BLaER1 treated with 17β-estradiol and CSF1 and Interleukin-3, amounts not matched to agents 10 nM and 100 nM (cell line): ENCODE results near the gene CREB3L2.

Experiments
- H3K27ac ChIP-seq, 11 experiments: shearing (Covaris generic); formaldehyde crosslinking; 2 replicates each; pipeline ENCODE4 v1.8.1; 2022
- H3K27me3 ChIP-seq, 11 experiments: shearing (Covaris generic); formaldehyde crosslinking; 2 replicates each; pipeline ENCODE4 v1.8.1; 2022
- H3K36me3 ChIP-seq, 11 experiments: shearing (Covaris generic); formaldehyde crosslinking; 2 replicates each; pipeline ENCODE4 v1.8.1; 2022
- H3K4me1 ChIP-seq, 10 experiments: shearing (Covaris generic); formaldehyde crosslinking; 2 replicates each; pipeline ENCODE4 v1.8.1; 2022
- H3K4me2 ChIP-seq, 11 experiments: shearing (Covaris generic); formaldehyde crosslinking; 2 replicates each; pipeline ENCODE4 v1.8.1; 2022
- H3K4me3 ChIP-seq, 10 experiments: shearing (Covaris generic); formaldehyde crosslinking; 2 replicates each; pipeline ENCODE4 v1.8.1; 2022
- H3K9ac ChIP-seq, 11 experiments: shearing (Covaris generic); formaldehyde crosslinking; 2 replicates each; pipeline ENCODE4 v1.8.1; 2022
- H3K9me3 ChIP-seq, 11 experiments: shearing (Covaris generic); formaldehyde crosslinking; replicated peaks in 1 of 11; 2 replicates each; pipeline ENCODE4 v1.8.1; 2022
- H4K20me1 ChIP-seq, 11 experiments: shearing (Covaris generic); formaldehyde crosslinking; 2 replicates each; pipeline ENCODE4 v1.8.1; 2022
- Cebpa-rat ChIP-seq, 11 experiments: shearing (Covaris generic); IDR thresholded peaks; 2 replicates each; pipeline ENCODE4 v1.8.1; 2022

The CREB3L2 gene

DNA sequence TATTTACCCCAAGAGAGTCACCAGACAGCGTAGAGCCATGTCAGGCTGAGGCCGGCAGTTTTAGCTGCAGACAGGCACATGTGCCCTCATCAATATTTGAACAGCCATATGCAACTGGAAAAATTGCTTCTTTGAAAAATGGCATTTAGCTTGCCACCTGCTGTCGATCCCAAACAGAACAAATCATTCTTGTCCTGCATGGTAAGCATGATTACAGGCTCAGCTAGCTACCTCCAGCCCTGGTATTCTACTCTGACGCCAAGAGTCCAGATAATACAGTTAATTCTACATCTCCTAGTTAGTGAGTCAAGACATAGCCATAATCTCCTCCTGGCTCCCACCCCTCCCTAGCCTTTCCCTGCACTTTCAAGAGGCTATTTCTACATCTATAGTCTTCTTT, 7.7 kb downstream of the CREB3L2 start:
- H3K4me2 ChIP-seq = no peak overlapping the region
- no peak overlapping the region for H3K27ac ChIP-seq
- H3K4me3 ChIP-seq = no peak overlapping the region
- H3K9ac ChIP-seq = no peak overlapping the region
- peaks cover 15 to 46% (median 33%) of the 10 kb centered on the region in 10 experiments for H3K4me1 ChIP-seq
- H4K20me1 ChIP-seq = peaks cover 0 to 13% (median 3%) of the 10 kb centered on the region in 11 experiments; a peak in 4 of 22 replicates
- no peaks in the 10 kb centered on the region for H3K27me3 ChIP-seq
- peaks cover 0 to 11% (median 3%) of the 10 kb centered on the region in 11 experiments; a peak in 7 of 22 replicates for H3K36me3 ChIP-seq
- H3K9me3 ChIP-seq = peaks cover 0 to 13% (median 6%) of the 10 kb centered on the region in 11 experiments; a peak in 8 of 22 replicates
- no peak for TF ChIP-seq Cebpa-rat (IDR thresholded peaks at IDR 0.05)

DNA sequence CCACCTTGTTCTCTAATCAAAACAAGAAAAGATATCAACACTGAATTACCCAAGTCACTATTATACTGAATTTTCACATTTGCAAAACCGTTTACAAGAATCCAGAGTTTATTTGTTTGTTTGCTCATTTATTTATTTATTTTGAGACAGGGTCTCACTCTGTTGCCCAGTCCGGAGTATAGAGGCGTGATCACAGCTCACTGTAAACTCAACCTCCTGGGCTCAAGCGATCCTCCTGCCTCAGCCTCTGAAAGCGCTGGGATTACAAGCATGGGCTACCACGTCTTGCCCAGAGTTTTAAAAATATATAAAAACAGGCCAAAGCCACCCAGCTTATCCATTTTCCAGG, 8.5 kb downstream of the CREB3L2 start:
- peaks cover 0 to 13% (median 6%) of the 10 kb centered on the region in 11 experiments; a peak in 8 of 22 replicates for H3K9me3 ChIP-seq
- no peak for TF ChIP-seq Cebpa-rat (IDR thresholded peaks at IDR 0.05)
- H3K27ac ChIP-seq = peak overlapping the region in 5 of 11 experiments; percentile 1 to 43 (median 31); a peak in 3 of 22 replicates
- H3K9ac ChIP-seq = no peak overlapping the region
- peaks cover 16 to 44% (median 31%) of the 10 kb centered on the region in 10 experiments for H3K4me1 ChIP-seq
- peaks cover 0 to 17% (median 6%) of the 10 kb centered on the region in 11 experiments; a peak in 6 of 22 replicates for H4K20me1 ChIP-seq
- H3K27me3 ChIP-seq = no peaks in the 10 kb centered on the region
- H3K4me3 ChIP-seq = no peak overlapping the region
- peak overlapping the region in 4 of 11 experiments; percentile 20 to 54 (median 36); a peak in 4 of 22 replicates for H3K4me2 ChIP-seq
- peaks cover 0 to 11% (median 0%) of the 10 kb centered on the region in 11 experiments; a peak in 7 of 22 replicates for H3K36me3 ChIP-seq

DNA sequence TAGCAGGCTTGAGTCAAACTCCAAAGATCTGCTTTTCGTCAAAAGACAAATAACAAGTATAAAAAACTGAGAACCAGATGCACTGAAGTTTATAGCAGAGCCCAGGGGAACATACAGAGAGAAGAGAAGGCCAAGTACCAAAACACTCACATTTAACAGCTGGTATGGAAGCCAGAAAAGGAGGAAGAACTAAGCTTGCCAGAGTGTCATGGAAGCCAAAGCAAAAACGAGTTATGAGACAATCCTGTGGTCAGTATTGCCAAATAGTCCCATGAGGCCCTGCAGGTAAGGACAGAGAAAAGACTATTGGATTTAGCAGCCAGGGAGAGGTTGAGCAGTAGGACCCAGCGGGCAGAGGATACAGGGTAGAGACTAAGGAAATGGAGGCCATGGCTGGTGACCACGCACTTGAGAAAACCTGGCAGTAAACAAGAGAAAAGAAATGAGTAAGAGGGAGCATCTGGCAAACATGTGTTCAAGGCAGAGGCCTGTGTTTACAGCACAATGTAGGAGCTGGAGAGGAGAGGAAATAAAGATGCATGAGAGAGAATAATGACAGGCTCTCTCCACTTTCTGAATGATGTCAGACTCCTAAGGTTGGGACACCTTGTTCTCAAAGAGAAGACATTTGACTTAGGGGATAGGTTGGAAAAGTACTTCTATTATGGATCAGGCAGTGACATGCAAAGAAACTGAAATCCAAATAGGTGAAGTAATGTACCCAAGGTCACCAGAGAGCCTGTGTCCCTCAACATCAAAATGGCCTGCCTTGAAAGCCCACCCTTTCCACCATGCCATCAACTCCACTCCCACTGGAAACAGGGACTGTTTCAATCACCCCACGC, 9.1 kb downstream of the CREB3L2 start:
- Histone ChIP-seq H3K4me1 (peaks cover 22 to 44% (median 34%) of the 10 kb centered on the region in 10 experiments), H3K36me3 (peaks cover 0 to 11% (median 0%) of the 10 kb centered on the region in 11 experiments; a peak in 6 of 22 replicates), H3K9me3 (peaks cover 0 to 13% (median 6%) of the 10 kb centered on the region in 11 experiments; a peak in 8 of 22 replicates), H3K9ac (no peak overlapping the region), H4K20me1 (peaks cover 0 to 23% (median 12%) of the 10 kb centered on the region in 11 experiments; a peak in 9 of 22 replicates), H3K27ac (peak overlapping the region in 6 of 11 experiments; percentile 1 to 43 (median 22); a peak in 7 of 22 replicates), H3K4me3 (no peak overlapping the region), H3K4me2 (peak overlapping the region in 9 of 11 experiments; percentile 9 to 69 (median 31); a peak in 13 of 22 replicates), H3K27me3 (no peaks in the 10 kb centered on the region)
- TF ChIP-seq Cebpa-rat (IDR thresholded peaks at IDR 0.05) = no peak

DNA sequence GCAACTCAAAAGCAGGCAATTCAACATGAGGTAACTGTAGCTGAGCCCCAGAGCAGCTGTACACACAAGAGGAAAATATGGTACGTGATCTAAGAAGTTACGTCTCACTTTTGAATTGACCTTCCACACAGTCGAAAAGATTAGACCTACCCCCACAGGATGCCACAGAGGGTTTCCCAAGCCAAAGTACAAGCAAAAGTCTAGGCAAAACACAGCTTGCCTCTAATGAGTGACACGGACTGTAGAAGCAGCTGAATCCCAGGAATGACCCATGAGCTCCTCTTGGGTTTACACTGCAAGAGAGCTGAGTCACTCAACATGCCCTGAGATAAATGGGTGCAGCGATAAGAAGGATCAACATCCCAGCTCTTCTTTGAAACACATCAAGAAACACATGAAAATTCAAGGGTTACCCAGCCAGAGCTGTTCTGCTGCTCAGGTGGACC, 9.8 kb downstream of the CREB3L2 start:
- no peak for TF ChIP-seq Cebpa-rat (IDR thresholded peaks at IDR 0.05)
- Histone ChIP-seq H3K27me3 (no peaks in the 10 kb centered on the region), H3K4me1 (peaks cover 22 to 43% (median 36%) of the 10 kb centered on the region in 10 experiments), H3K27ac (peak overlapping the region in 1 of 11 experiments; percentile 43; a peak in 2 of 22 replicates), H3K4me3 (no peak overlapping the region), H3K36me3 (peaks cover 0 to 11% (median 0%) of the 10 kb centered on the region in 11 experiments; a peak in 6 of 22 replicates), H3K9me3 (peaks cover 0 to 13% (median 6%) of the 10 kb centered on the region in 11 experiments; a peak in 8 of 22 replicates), H4K20me1 (peaks cover 0 to 30% (median 12%) of the 10 kb centered on the region in 11 experiments; a peak in 9 of 22 replicates), H3K4me2 (peak overlapping the region in 7 of 11 experiments; percentile 18 to 69 (median 31); a peak in 7 of 22 replicates), H3K9ac (no peak overlapping the region)

DNA sequence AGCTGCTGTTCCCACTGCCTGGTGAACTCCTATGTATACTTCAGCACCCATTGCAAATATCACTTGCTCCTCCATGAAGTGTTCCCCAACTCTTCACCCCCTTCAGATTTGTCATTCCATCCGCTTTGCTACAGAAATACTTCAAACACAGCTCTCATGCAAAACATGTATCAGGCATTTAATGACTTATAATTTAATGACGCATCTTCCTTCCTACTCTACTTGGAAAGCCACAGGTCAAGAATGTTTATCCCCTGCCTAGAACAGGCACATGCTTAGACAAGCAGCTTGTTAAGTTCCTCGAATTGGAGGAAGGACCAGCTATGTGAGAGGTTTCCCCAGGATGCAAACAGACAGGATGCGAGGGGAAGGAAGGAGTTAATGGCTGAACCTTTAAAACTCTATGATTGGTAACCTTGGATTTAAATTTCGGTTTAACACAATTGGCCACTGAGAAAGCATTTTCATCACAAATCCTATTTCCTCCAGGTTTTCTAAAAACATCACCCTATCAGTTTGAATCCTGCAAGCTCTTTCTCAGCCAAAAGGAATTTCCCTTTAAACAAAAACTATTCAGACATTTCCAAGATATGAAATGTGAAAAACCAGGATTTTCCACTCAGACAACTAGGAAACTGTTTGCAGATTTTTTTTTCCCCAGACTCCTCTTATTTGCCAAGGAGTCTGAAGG, 11.5 kb downstream of the CREB3L2 start:
- TF ChIP-seq Cebpa-rat (IDR thresholded peaks at IDR 0.05) = no peak
- Histone ChIP-seq H3K9me3 (peaks cover 0 to 13% (median 6%) of the 10 kb centered on the region in 11 experiments; a peak in 8 of 22 replicates), H3K36me3 (peaks cover 0 to 7% (median under 1%) of the 10 kb centered on the region in 11 experiments; a peak in 6 of 22 replicates), H3K27ac (no peak overlapping the region), H4K20me1 (peaks cover 0 to 40% (median 22%) of the 10 kb centered on the region in 11 experiments; a peak in 10 of 22 replicates), H3K27me3 (no peaks in the 10 kb centered on the region), H3K4me3 (no peak overlapping the region), H3K9ac (no peak overlapping the region), H3K4me1 (peaks cover 23 to 43% (median 33%) of the 10 kb centered on the region in 10 experiments), H3K4me2 (0 out of 22 replicates have a peak overlapping the region, but pooled peaks of 1 of the 11 experiments have one; percentile 7)

GRCh38 chr7:137989590-137989989, 12.3 kb downstream of the CREB3L2 start:
- TF ChIP-seq Cebpa-rat (IDR thresholded peaks at IDR 0.05) = no peak
- Histone ChIP-seq H3K4me2 (no peak overlapping the region), H3K36me3 (peaks cover 0 to 9% (median 2%) of the 10 kb centered on the region in 11 experiments; a peak in 7 of 22 replicates), H3K9ac (no peak overlapping the region), H3K27ac (no peak overlapping the region), H3K9me3 (peaks cover 0 to 15% (median 6%) of the 10 kb centered on the region in 11 experiments; a peak in 9 of 22 replicates), H3K4me3 (no peak overlapping the region), H4K20me1 (peaks cover 0 to 40% (median 22%) of the 10 kb centered on the region in 11 experiments; a peak in 10 of 22 replicates), H3K27me3 (no peaks in the 10 kb centered on the region), H3K4me1 (peaks cover 26 to 46% (median 34%) of the 10 kb centered on the region in 10 experiments)

- Histone ChIP-seq H3K27me3 (no peaks in the 10 kb centered on the region), H3K36me3 (peaks cover 3 to 14% (median 6%) of the 10 kb centered on the region in 11 experiments; a peak in 16 of 22 replicates), H4K20me1 (peaks cover 0 to 40% (median 22%) of the 10 kb centered on the region in 11 experiments; a peak in 10 of 22 replicates), H3K9me3 (peaks cover 3 to 20% (median 8%) of the 10 kb centered on the region in 11 experiments; a peak in 20 of 22 replicates), H3K9ac (no peak overlapping the region), H3K27ac (no peak overlapping the region), H3K4me1 (peaks cover 26 to 46% (median 34%) of the 10 kb centered on the region in 10 experiments), H3K4me3 (no peak overlapping the region), H3K4me2 (0 out of 22 replicates have a peak overlapping the region, but pooled peaks of 3 of the 11 experiments have one; percentile 4 to 33 (median 16))
- TF ChIP-seq Cebpa-rat (IDR thresholded peaks at IDR 0.05) = no peak
Measured at GRCh38 chr7:137989094-137989493, 12.8 kb downstream of the CREB3L2 start.

- H3K36me3 ChIP-seq = peaks cover 13 to 25% (median 17%) of the 10 kb centered on the region in 11 experiments; a peak in 21 of 22 replicates
- H3K4me2 ChIP-seq = peak overlapping the region in 4 of 11 experiments; percentile 1 to 11 (median 6); a peak in 4 of 22 replicates
- no peak overlapping the region for H3K9ac ChIP-seq
- no peak overlapping the region for H3K4me3 ChIP-seq
- peaks cover 14 to 30% (median 19%) of the 10 kb centered on the region in 11 experiments for H3K9me3 ChIP-seq
- H4K20me1 ChIP-seq = peaks cover 0 to 40% (median 22%) of the 10 kb centered on the region in 11 experiments; a peak in 10 of 22 replicates
- no peak overlapping the region for H3K27ac ChIP-seq
- H3K4me1 ChIP-seq = peaks cover 25 to 41% (median 30%) of the 10 kb centered on the region in 10 experiments
- no peak for TF ChIP-seq Cebpa-rat (IDR thresholded peaks at IDR 0.05)
- no peaks in the 10 kb centered on the region for H3K27me3 ChIP-seq
Measured at GRCh38 chr7:137987968-137988367, 13.9 kb downstream of the CREB3L2 start.
